Stimulated activated CD4-positive, alpha-beta T cell treated with anti-CD3 and anti-CD28 coated beads, Interleukin-2, amount 100 ng/mL, for 48 hours (primary cell): Measurements from ENCODE around the gene GJB4.
"Not testable (repeated sequence)": the region's sequence is repeated elsewhere in the genome, so short reads cannot be mapped to it uniquely, and the experiment has no call there.

Experiments used
- DNase-seq, 2 donors: peaks; one replicate each; pipeline ENCODE4 v3.0.0-alpha.2; 2020

GJB4 gene

DNA sequence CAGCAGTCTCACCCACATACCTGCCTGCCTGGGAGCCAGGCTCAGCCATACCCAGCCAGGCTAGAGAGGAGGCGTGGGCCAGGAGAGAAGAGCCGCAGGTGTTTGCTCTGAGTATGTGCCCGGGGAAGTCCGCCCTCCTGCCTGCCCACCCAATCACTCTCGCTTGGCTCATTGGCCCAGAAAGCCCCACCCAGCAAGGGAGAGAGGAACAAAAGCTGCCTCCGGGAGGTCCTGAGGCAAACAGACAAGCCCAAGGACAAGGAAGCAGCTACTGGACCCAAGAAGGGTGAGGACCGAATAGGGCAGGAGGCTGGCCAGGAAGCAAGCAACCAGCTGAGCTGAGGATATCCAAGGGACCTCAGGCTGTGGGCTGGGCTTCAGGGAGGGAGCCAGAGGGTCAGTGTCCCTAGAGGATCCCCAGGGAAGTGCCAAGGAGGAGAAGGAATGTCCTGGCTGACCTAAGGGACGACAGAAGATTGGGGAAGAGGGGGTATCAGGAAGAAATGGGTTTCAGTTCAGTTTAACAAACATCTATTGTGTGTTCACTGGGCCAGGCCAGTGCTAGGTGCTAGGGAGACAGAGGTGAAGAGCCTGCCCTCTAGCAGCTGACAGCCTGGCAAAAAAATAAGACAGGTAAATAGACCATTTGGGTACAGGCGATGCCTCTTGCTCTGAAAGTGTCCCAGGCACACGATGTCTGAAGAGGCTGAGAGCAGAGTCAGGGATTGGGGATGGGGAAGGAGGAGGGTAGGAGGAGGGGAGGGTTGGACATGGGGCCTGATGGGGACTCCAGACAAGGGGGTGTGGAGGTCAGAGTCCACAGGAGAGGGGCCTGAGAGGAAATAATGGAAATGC is at the start of gene GJB4:
Gene GJB4, plus strand, starts transcription at position 238 of the 855 bp plus-strand sequence. CDS start 1,515 bp downstream, outside the sequence.
- DNase-seq = no peak

DNA sequence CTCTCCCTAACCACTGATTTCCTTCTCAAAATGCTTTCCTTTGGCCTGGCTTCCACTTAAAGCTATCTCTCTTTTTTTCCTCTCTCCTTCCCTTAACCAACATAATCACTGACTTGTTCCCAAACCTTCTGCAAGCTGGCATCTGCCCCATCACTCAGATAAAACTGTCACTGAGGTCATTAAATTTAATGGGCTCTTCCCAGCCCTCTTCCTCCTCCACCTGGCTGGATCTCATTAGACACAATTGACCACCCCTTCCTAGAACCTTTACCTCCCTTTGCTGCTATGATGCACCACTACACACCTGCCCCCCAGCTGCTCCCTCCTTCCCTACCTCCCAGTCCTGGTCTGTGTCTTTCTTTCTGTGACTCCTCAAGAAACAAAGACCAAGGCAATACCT is 48.7 kb upstream of the GJB4 start:
- DNase-seq = no peak

DNA sequence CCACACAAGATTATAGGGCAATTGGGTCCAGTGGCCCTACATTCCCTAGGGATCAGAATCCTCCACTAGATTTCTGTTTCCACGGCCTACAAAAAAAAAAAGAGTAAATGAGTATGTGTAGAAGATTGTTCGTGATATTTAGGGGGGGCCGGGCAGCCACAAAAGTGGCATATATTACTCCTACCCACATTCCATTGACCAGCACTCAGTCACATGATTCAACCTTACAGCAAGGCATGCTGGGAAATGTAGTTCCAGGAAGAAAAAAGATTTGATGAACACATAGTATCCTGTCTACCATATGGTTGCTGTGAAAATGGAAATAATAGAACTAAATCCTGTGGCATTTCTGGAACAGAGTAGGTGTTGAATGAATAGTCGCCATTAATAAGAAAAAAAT is 48.1 kb upstream of the GJB4 start:
- no peak for DNase-seq

DNA sequence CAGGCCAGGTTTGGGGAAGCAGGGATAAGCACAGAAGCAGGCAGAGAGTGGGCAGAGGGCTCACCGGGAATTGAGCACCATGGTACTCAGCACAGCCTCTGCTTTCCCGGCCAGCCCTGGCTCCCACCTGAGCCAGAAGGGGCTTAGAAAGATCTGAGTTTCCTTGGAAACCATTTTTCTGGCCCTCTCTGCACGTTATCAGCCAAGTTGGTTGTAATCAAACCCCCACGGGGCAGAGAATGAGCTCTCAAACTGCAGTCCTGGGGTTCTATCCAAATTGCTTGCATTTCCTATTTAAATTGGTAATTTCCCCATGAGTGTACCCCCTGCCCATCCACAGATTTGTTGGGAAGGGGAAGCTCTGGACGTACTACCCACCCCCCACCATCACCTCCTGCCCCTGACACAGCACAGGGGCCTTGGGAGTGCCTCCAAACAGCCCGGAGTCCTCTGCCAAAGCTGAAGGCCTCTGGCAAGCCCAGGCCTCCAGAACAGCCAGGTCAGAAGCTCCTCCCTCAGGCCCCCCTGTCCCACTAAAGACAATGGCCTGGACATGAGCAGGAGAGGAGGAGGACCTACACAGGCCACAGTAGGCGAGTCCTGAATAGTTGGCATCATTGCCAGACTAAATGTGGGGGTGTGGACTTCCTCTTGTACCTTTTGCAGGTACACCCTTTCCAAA is 47.4 kb upstream of the GJB4 start:
- DNase-seq = no peak

DNA sequence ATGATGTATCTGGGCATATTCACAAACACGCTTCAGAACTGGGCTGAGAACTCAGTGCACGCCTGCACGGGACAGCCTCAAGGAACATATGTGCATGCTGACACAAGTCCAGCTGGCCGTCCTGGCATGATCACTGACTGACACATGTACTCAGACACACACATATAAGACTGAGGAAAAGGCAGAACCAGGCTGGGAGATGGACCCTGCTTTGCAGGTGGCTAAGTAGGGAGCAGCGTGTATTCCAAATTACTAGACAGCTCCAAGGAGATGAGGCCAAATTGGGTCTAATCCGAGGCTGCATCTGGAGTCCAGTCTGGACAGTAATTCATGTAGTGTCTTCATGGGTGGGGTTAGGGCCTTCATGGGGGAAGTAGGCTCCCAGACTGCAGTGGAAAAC is 46.1 kb upstream of the GJB4 start:
- DNase-seq = no peak

DNA sequence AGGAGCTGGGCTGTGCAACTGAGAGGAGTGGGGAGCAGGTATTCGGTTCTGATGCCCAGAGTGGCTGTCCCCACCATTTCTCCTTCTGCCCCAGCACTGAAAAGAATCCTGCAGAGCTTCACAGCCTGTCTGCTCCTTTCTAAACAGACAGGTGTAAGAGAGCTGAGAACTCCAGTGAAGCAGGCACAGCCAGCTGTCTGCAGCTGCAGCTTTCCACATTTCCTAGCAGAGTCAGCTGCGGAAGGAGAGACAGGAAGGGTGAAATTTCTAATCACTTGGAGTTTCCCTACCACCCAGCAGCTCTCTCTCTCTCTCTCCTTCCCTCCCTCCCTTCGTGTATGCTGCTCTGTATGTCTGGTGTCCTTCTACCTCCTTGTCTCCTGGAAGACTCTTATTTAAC is 45.2 kb upstream of the GJB4 start:
- DNase-seq = no peak

DNA sequence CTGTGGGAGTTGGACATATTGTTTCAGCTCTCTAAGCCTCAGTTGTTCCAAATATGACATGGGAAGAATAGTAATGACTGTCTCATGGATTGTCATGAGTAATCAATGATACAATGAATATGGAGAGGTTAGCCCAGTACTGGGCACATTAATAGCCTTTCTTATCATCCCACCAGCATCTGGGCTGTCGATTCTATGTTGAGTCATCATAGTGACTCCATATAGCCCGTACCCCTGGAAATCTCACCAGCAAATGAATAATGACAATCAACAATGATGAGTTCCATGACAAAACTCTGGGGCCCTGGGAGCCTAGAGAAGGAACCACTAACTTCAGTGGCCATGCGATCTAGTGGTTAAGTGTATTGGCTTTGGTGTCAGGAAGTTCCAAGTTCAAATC is 44.4 kb upstream of the GJB4 start:
- no peak for DNase-seq

DNA sequence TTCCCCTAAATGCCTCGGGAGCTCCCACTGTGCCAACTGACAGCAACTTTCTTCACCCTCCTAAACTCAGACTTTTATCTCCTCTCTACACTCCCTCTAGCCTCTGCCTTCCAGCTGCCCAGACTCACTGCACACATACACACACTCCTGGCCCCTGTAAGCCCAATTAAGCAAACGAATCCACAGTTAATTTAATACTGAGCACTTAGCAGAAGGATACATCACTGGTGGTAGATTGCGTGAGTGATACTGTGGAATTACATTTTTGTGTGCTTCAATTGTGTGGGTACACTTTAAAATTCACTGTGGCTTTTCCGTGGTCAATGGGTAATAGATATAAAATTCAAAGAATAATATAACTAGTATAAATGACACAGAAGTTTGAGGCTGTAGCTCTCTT is 38.3 kb upstream of the GJB4 start:
- DNase-seq = no peak

DNA sequence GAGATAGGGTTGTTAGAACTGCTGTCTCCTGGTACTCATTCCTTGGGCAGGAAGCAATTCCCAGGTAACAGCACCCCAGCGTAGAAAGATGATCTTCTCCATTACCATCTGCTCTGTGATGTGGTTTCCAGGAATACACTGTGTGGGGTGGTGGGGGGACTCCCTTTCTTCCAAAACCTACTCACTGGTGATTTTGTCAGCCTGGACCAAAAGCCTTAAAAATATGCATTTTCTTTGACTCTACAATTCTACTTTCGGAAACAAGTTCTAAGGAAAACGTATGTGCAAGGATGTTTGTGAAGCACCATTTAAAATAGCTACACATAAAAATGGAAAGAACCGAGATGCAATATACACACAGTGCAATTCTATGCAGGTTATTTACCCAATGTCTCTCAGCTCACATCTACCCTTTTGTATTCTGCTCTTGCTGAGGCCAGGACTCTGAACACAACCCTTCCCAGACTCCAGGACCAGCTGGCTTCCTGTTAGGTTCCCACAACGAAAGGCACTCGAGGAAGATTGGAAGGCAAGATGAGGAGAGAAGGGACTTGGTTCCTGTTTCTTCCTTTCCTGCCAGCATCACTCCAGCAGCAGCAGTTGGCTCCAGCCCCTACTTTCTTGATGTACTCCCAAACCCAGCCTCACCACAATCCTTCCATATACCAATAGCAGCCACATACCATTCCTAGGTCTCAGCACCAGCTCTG is 37.7 kb upstream of the GJB4 start:
- no peak for DNase-seq

DNA sequence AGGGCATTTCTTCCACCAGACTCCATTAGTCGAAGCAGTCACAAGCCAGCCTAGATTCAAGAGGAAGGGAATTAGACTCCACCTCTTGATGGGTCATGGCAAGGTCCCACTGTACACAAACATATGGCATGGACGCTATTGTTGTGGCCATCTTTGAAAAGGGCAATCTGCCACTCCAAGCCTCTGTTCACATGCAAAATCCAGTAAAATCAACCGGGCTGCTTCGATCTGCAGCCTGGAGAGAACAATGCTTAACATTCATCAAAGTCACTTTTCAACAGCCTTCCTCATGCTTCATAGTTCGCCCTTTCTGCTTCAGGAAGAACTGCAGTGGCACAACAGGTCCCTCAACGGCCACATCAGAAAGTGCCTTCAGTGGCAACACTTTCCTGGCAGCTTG is 32.7 kb upstream of the GJB4 start:
- DNase-seq = no peak

DNA sequence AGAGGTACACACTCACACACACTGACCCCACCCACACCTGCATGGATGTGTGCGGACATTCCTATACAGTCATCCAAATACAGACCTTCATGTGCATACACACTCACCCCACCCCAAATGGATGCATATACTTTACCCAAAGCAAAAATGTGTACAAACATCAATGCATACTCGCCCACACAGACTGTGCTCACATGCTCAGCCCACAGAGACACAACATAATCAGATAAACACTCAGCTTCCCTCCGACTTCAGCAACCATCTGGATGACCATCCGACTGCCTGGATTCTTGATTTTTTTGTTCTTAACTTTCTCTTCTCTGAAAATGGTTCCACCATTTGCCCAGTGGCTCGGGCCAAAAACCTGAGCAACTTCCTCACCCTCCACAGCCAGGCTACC is 29.1 kb upstream of the GJB4 start:
- no peak for DNase-seq

DNA sequence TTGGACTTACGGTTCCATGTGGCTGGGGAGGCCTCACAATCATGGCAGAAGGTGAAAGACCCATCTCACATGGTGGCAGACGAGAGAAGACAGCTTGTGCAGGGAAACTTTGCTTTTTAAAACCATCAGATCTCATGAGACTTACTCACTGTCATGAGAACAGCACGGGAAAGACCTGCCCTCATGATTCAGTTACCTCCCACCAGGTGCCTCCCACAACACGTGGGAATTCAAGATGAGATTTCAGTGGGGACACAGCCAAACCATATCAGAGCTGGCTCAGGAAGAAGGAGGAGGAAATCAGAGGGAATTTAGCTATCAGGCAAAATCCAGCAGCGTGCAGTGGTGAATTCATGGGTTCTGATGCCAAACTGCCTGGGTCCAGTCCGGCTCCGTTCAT is 26.7 kb upstream of the GJB4 start:
- DNase-seq = not testable (repeated sequence)

DNA sequence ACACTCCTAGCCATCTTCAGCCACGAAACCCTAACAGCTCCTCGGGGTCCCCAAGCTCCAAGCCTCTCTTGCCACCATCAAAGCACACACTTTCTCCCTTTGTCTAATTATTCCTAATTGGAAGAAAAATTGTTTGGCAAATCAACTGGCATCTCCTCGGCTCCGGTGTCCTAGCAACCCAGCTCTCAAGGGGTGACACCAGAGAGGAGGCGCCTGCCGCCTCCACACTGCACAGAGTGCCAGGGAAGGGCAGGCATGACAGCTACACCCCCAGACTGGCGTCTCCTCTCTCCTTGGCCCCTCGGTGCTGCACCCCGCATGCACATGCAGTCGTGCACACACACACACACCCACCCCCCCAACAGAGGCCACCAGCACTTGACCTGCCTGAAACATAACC is 22.8 kb upstream of the GJB4 start:
- no peak for DNase-seq

DNA sequence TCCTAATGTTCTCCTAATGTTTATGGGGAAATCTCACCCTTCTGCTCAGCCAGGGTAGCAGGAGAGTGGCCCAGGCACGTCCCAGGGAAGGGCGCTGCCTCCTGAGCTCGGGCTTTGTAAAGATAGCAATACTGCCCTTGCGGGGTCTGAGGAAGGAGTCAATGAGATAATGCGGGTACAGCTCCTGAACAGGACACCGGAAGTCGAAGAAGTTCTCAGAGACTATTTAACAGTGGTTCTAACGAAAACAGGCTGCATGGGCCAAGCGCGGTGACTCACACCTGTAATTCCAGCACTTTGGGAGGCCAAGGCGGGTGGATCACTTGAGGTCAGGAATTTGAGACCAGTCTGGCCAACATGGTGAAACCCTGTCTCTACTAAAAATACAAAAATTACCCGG is 22.3 kb upstream of the GJB4 start:
- not testable (repeated sequence) for DNase-seq

DNA sequence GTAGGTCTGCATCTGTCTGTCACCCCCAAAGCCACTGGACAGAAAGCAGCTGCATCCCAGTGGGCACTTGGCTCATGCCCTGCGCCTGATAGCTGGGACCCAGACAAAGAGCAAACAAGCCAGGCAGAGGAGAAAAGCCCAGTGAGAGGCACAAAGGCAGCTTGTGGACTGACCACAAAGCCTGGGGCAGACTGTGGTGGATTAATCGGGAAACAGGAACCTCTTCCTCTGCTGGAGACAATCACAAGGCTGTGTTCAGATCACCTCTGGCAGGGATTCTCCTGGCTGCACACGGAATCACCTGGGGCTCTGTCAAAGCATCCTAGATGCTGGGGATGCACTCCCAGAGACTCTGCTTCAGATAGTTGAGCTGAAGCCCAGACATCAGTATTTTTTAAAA is 19.9 kb upstream of the GJB4 start:
- DNase-seq = no peak

DNA sequence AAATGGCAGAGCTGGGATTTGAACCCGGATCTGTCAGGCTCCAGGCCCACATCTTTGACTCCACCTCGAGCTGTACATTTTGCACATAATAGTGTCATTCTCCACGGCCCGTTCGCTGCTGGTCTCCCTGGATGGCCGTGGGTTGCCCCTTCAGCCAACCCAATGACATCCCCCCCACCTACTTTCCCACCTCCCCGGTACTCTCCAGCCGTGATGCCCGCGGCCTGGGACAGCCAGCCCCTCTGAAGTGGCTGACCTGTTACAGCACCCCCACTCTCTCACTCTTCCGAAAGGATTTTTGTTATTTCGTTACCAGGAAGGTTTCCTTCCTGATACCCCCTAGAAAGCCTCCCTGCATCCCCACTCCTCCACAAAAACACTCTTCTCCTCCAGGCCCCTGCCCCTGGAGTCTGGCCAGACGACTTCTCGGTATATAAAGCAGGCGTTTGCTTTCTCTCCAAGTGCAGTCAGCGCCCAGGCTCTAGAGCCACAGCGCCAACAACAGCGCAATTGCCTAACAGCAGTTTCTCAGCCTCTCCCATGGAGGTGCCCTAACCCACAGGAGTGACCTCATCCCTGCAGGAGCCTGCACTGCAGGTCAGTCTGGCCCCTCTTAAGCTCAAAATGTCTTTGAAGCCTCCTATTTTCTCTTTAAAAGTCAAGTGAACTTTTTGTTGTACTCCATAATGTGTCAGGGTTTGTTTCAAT is 19.2 kb upstream of the GJB4 start:
- no peak for DNase-seq

DNA sequence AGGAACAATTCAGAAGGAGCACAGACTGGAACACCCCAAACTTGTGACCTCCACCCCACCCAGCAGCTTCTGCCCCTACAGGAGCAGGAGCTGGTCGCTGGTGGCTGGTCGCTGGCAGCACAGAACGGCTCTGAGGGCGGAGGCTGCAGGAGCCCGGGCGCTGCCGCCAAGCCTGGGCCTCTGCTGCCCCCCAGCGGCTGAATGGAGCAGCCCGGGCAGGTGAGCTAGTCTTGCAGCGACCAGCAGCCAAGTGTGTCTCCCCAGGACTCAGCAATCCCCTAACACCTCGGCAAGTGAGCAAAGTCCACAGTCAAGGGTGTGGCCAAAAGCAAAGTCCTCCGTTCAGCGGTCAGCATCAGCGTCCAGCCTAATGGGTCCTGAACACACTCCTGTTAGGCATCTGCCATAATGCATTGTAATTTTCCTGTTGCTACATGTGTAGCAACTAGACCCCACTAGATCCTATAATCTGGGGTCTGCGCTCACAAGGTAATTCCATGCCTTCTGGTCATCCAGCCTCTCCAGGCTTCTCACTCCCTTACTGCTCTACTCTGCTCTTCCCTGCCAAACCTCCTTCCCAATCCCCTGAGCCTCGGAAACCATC is 16.8 kb upstream of the GJB4 start:
- DNase-seq = peak; percentile 83 to 90

DNA sequence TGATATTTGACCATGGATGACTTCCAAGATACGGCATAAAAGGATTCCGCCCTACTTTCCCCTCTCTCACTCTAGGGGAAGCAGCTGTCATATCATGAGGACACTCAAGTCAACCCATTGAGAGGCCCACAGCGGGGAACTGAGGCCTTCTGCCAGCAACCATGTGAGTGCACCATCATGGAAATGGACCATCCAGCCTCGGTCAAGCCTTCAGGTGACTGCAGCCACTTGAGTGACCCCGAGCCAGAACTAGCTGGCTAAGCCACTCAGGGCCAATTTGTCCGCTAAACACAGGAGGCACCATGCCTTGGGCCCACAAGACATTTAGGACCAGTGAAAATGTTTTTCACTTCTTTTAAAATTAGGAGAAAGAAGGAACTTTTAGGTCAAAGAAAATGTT is 15.8 kb upstream of the GJB4 start:
- DNase-seq = no peak

DNA sequence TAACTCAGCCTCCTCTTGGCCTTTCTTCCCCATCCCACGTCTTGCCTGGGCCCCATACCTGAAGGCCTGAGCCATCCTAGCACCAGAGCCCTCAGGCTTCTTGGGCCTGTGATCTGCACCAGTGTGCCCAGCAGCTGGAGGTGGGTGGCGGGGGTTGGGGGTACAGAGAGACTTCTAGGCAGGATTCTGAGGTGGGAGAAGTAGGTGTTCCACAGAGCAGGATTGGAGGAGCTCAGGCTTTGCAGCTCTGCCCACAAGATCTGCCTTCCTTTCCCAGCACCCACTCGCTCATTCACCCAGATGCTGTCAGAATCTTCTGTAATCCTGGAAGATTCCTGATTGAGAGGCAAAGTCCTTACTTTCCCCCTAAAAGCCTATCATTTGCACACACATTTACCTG is 14.7 kb upstream of the GJB4 start:
- no peak for DNase-seq

DNA sequence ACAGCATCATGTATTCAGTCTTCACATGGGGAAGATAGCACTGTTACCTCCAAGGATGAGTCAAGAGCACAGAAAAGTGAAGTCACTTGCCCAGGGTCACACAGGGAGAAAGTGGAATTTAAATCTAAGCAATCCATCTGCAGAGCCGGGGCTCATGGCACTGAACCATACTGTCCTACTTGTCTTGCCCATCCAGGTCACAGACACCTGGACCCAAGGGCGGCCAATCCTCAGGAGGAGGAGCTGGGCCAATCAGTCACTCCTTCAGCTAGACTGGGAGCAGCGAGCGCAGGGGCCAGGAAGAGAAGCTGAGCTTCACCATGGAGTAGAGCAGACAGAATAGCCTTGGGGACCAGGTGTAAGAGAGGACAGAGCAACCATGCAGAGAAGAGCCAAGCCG is 13.9 kb upstream of the GJB4 start:
- no peak for DNase-seq

DNA sequence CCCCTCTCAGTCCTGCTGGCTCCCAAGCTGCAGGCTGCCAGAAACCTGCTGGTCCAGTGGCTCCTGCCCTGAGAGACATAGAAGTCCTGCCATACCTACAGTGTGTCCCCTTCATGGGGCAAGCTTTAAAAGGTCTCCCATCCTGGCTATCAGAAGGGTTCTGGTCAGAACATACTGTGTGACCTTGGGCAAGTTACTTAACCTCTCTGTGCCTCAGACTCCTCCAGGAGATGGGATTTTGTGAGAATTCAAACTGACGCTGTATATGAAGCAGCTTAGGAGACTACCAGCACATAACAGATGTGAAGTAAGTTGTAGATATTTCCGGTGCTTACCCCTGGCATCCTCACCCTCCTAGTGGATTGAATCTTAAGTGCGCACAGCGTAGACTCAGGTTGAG is 13.4 kb upstream of the GJB4 start:
- no peak for DNase-seq

DNA sequence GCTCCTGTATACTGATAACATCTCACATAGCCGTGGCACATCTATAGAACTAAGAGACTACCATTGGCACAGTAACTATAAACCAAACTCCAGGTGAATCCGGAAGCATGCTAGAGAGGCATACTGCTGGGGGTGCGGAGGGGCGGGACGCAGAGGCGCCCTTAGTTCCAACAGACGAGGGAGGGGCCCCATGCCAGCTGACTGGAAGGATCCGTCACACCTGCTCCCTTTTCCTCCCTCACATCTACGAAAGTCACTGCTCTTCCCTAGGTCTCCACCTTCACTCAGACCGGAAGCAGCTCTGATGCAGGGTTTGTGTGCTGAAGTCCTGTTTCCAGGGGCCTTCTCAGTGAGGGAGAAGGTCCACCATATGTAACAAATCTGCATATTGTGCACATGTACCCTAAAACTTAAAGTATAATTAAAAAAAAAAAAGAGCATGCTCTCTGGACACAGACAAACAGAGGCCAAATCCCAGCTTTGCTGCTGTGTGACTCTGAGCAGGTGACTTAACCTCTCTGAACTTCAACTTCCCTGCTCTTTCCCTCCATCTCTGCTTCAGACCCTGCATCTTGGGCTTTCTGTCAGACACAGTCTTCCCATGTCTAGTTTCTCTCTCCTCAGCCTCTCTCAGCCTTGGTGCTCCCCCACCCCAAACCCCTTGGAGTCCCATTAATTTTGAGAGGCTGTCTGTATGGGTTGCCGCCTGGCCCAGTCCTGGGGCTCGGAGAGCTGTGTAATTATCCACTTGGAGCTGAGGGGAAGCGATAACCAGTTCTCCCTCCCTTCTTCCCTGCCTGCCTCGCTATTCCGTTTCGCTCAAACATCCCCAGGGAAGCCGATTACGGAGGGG is 12.5 kb upstream of the GJB4 start:
- no peak for DNase-seq
